GM10248 (cell line): ENCODE measurements around the gene AUTS2.

ENCODE experiments used
- CTCF ChIA-PET: fragments of 300-600 bp; sonication (Branson Sonifier 250); formaldehyde crosslinking; extraction: SDS; loops from one replicate; lab custom pipeline; 2021; ENCODE audit warnings: antibody characterized with exemption; lab: Yijun Ruan, JAX
- POLR2A ChIA-PET: fragments of 350-650 bp; sonication (Branson Sonifier 250); formaldehyde crosslinking; extraction: SDS; loops from one replicate; lab custom pipeline; 2020; ENCODE audit warnings: antibody characterized with exemption; lab: Yijun Ruan, JAX
- DNase-seq: peaks from one replicate; pipeline ENCODE4 v3.0.0; 2012; ENCODE audit errors: extremely low spot score
- CTCF ChIP-seq: IDR thresholded peaks from 2 replicates; pipeline ENCODE4 v1.5.1; 2012; ENCODE audit warnings: mild to moderate bottlenecking, low read depth; ENCODE audit errors: extremely low read depth, missing control alignments, control extremely low read depth

The AUTS2 gene

GRCh38 chr7:69568266-69568665 lies 30.0 kb upstream of the AUTS2 start:
- POLR2A ChIA-PET, result no interaction called here

GRCh38 chr7:69575651-69576050 lies 22.6 kb upstream of the AUTS2 start:
- ChIA-PET POLR2A (no interaction called here), CTCF (no interaction called here)
- no peak for TF ChIP-seq CTCF
- no peak for DNase-seq

More at GRCh38 chr7:69568266-69568665, 30.0 kb upstream of the AUTS2 start:
- no peak for TF ChIP-seq CTCF
- CTCF ChIA-PET, result interaction anchor here (0.8 to 0.9 kb wide), 2 partner anchors 9 to 10 kb away, joined by 3 to 6 read pairs; no protein-coding TSS in a partner anchor
- DNase-seq, result no peak

GRCh38 chr7:69577221-69577620 lies 21.1 kb upstream of the AUTS2 start:
- no peak for DNase-seq
- CTCF ChIA-PET, result interaction anchor here (0.9 to 2.2 kb wide), 4 partner anchors 10 to 16 kb away, joined by 3 to 9 read pairs (median 4); no protein-coding TSS in a partner anchor
- POLR2A ChIA-PET, result no interaction called here
- TF ChIP-seq CTCF, result no peak

- ChIA-PET POLR2A (no interaction called here), CTCF (no interaction called here)
- no peak for TF ChIP-seq CTCF
- no peak for DNase-seq
These were observed 13.1 kb upstream of the AUTS2 start for GRCh38 chr7:69585169-69585568.

DNA sequence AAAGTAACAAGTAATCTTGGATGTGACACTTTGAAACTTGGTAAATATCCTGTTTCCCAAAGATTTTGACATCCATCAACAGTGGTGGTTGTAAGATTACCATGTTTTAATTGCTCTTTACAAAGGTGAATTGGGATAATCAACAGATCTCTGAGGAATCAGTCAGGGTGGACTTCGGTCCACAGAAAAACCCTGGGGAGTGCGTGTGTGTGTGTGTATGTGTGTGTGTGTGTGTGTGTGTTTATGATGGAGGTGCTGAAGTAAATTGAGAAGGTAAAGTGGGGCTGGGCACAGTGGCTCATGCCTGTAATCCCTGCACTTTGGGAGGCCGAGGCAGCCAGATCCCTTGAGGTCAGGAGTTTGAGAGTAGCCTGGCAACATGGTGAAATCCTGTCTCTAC lies 12.0 kb upstream of the AUTS2 start:
- ChIA-PET POLR2A (no interaction called here), CTCF (interaction anchor here (1.7 kb wide), 1 partner anchor 9 kb away, joined by 4 read pairs; no protein-coding TSS in a partner anchor)
- TF ChIP-seq CTCF, result no peak
- no peak for DNase-seq

- no peak for TF ChIP-seq CTCF
- CTCF ChIA-PET, result interaction anchor here (1.0 to 1.2 kb wide), 2 partner anchors 11 to 15 kb away, joined by 3 read pairs; no protein-coding TSS in a partner anchor
- POLR2A ChIA-PET, result no interaction called here
- no peak for DNase-seq
These were observed 9.5 kb upstream of the AUTS2 start for GRCh38 chr7:69588773-69589172.

GRCh38 chr7:69591805-69592204 lies 6.5 kb upstream of the AUTS2 start:
- no peak for DNase-seq
- TF ChIP-seq CTCF, result no peak
- ChIA-PET CTCF (interaction anchor here (1.5 to 2.4 kb wide), 2 partner anchors 15 to 19 kb away, joined by 3 to 9 read pairs; no protein-coding TSS in a partner anchor), POLR2A (no interaction called here)
